Kidney (tissue), 14 donors: Measurements from ENCODE around the gene COL4A6. TPM values are rescaled to one million over a fixed set of nuclear protein-coding genes. Genes with fewer than 3 reads are reported as not detected.

Source experiments
- DNase-seq, 5 donors: peaks; one replicate each; pipeline ENCODE4 v3.0.0-alpha.2; 2013 to 2020
- FAIRE-seq: peaks from 2 replicates; lab custom pipeline; 2012; peaks lifted over from hg19 to GRCh38; lab: Jason Lieb, UNC
- H3K27ac ChIP-seq, 2 donors: one replicate each; pipeline ENCODE4 v1.7.0; 2013; ENCODE audit warnings: low read depth in 2 of 2, low read length in 2 of 2, inconsistent platforms in 1 of 2
- H3K27me3 ChIP-seq: one replicate; pipeline ENCODE4 v1.7.1; 2013; ENCODE audit warnings: low read length, inconsistent platforms; ENCODE audit not compliant: control insufficient read depth, insufficient read depth
- H3K36me3 ChIP-seq, 3 donors: one replicate each; pipeline versions ENCODE4 v1.7.0 to v1.7.1; 2013; ENCODE audit warnings: low read length in 3 of 3, control low read depth in 1 of 3, inconsistent platforms in 1 of 3; ENCODE audit not compliant: insufficient read depth in 3 of 3, control insufficient read depth in 2 of 3
- H3K4me1 ChIP-seq, 3 donors: one replicate each; pipeline versions ENCODE4 v1.7.0 to v1.7.1; 2013; ENCODE audit warnings: low read length in 3 of 3, inconsistent platforms in 1 of 3, low read depth in 1 of 3; ENCODE audit not compliant: control insufficient read depth in 2 of 3, insufficient read depth in 2 of 3
- H3K4me3 ChIP-seq, 3 donors: one replicate each; pipeline versions ENCODE4 v1.7.0 to v1.8.1; 2013; ENCODE audit warnings: low read length in 3 of 3, control low read depth in 1 of 3, inconsistent platforms in 1 of 3
- H3K9ac ChIP-seq, 3 donors: one replicate each; pipeline versions ENCODE4 v1.7.0 to v1.7.1; 2013; ENCODE audit warnings: low read length in 3 of 3, control low read depth in 1 of 3, inconsistent platforms in 1 of 3
- H3K9me3 ChIP-seq, 3 donors: one replicate each; pipeline versions ENCODE4 v1.7.0 to v1.7.1; 2013; ENCODE audit warnings: low read length in 3 of 3, control low read depth in 1 of 3, inconsistent platforms in 1 of 3; ENCODE audit not compliant: control insufficient read depth in 2 of 3, insufficient read depth in 1 of 3
- intact Hi-C: fragments of 100-400 bp; cut with DNase I; formaldehyde crosslinking; loops from one replicate; pipeline ENCODE4 v1.11.1; 2022
- polyA plus RNA-seq: library from polyadenylated mRNA; stranded (reverse); fragments of 350-450 nt; fragmentation: Illumina TruSeq; extraction: RNeasy Lipid Tissue Mini Kit (QIAGEN cat#74804); gene quantifications from one replicate; pipeline ENCODE4 v1.2.3, GENCODE V29; 2014; ENCODE audit warnings: low read depth, low replicate concordance; ENCODE audit not compliant: insufficient read depth
- total RNA-seq: library from RNA; stranded (reverse); fragmentation: NEBNext Ultra II Directional; extraction: Animal tissue kit (Norgen Biotek cat#: 25700); gene quantifications from one replicate; pipeline ENCODE4 v1.2.1, GENCODE V29; 2021
- TF ChIP-seq, protein P1 (sequence below): IDR thresholded peaks from 3 replicates; pipeline ENCODE4 v1.5.1; 2012; ENCODE audit warnings: mild to moderate bottlenecking, moderate library complexity, borderline replicate concordance; ENCODE audit not compliant: insufficient read depth; ENCODE audit errors: extremely low read depth
- donor health status: control.
- donor health status: control.
- donor health status: control.
- donor health status: control.
- donor health status: control.
- donor health status: DM: yes; HTN: yes; CAD: no.
- donor health status: Normal renal cell carcinoma (clear cell type).

Gene COL4A6
- total and polyA plus RNA-seq, 2 donors from 2014 or later: 3.3 to 4.1 TPM

DNA sequence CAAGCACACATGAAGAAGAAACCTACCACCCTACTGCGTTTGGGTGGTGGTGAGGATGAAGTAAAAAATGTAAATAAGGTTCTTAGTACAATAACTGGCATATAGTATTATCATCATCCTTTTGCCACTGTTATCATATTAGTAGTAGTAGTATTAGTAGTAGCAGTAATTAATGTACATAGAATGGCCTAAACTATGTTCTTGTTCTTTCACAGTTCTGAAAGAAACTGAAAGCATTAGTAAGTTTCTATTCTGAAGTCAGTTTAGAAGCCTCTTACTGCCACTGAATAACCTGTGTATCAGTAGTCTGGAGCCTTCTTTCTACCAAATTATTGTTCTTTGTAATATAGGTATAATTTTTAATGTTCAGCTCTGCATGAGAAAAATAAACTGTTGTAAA is 21.0 kb downstream of the COL4A6 start:
- H3K9ac ChIP-seq: no peak overlapping the region
- no peak overlapping the region for H3K27ac ChIP-seq
- FAIRE-seq (no peak), DNase-seq (no peak)
- H3K9me3 ChIP-seq: no peaks in the 10 kb centered on the region
- intact Hi-C loops: no loop called here
- no peak overlapping the region for H3K4me3 ChIP-seq
- peaks cover 4% of the 10 kb centered on the region for H3K27me3 ChIP-seq
- TF ChIP-seq, protein P1, sequence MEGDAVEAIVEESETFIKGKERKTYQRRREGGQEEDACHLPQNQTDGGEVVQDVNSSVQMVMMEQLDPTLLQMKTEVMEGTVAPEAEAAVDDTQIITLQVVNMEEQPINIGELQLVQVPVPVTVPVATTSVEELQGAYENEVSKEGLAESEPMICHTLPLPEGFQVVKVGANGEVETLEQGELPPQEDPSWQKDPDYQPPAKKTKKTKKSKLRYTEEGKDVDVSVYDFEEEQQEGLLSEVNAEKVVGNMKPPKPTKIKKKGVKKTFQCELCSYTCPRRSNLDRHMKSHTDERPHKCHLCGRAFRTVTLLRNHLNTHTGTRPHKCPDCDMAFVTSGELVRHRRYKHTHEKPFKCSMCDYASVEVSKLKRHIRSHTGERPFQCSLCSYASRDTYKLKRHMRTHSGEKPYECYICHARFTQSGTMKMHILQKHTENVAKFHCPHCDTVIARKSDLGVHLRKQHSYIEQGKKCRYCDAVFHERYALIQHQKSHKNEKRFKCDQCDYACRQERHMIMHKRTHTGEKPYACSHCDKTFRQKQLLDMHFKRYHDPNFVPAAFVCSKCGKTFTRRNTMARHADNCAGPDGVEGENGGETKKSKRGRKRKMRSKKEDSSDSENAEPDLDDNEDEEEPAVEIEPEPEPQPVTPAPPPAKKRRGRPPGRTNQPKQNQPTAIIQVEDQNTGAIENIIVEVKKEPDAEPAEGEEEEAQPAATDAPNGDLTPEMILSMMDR: no peak
- H3K4me1 ChIP-seq: no peaks in the 10 kb centered on the region
- no peaks in the 10 kb centered on the region for H3K36me3 ChIP-seq

DNA sequence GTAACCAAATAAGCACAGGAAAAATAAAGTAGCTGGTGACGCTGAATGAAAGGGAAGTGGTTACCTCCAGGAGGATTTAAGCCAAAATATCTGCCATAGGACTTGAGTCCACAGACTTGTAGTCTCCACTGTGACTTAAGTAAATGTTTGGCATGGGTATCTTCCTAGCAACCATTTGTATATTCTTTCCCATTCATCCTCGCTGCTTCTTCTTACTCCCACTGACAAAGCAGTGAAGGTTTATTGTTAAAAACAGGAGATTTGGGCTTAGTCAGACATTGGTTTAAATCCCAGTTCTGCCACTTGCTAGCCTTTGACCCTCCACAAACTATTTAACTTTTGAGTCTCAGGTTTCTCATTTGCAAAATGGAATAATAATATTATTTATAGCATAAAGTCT is 22.3 kb downstream of the COL4A6 start:
- Histone ChIP-seq H3K4me1 (no peaks in the 10 kb centered on the region), H3K9ac (no peak overlapping the region), H3K27ac (no peak overlapping the region), H3K4me3 (no peak overlapping the region), H3K36me3 (no peaks in the 10 kb centered on the region), H3K27me3 (peaks cover 4% of the 10 kb centered on the region), H3K9me3 (no peaks in the 10 kb centered on the region)
- intact Hi-C loops: no loop called here
- TF ChIP-seq, protein P1: no peak
- DNase-seq (no peak), FAIRE-seq (no peak)

DNA sequence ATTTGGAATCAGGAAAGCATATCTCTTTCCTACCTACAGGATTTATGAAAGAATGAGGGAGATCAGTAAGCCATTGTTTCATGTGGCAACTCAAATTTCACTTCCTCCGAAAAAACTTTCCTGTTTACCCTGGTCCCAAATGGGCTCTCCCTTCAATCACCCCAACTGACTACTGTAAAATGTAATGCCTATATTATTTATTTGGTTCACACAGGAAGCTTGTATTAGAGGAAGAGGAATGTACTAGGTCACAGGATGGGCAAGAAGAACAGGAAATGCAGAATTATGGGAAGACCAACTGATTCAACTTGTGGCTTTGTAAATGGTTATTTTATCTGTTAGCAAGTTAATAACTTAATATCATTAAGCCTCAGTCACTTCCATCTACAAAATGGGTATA is 23.1 kb downstream of the COL4A6 start:
- H3K36me3 ChIP-seq: no peaks in the 10 kb centered on the region
- H3K9ac ChIP-seq: no peak overlapping the region
- TF ChIP-seq, protein P1: no peak
- no peak overlapping the region for H3K27ac ChIP-seq
- H3K27me3 ChIP-seq: peaks cover 4% of the 10 kb centered on the region
- no peaks in the 10 kb centered on the region for H3K4me1 ChIP-seq
- intact Hi-C loops: no loop called here
- DNase-seq: no peak
- FAIRE-seq: no peak
- H3K9me3 ChIP-seq: no peaks in the 10 kb centered on the region
- no peak overlapping the region for H3K4me3 ChIP-seq

DNA sequence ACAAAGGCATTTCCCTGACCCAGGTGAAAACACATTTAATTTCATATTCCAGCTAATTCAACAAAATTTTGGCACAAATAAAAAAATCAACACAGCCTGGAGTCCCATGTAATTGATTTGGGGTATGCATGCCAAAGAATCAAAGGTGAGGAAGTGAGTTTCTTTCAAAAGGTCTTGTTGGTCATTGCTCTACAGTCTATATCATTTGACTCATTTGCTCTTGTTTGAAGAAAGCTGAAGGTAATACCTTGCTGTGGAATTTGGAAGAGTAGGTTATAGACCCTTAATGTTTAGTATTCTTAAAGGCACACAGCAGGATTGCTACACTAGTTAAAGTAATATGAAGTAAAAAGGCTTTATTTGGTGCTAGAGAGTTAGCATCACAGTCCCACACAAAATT is 25.4 kb downstream of the COL4A6 start:
- no peak for FAIRE-seq
- H3K27ac ChIP-seq: no peak overlapping the region
- peaks cover 4% of the 10 kb centered on the region for H3K27me3 ChIP-seq
- no peak overlapping the region for H3K9ac ChIP-seq
- H3K4me3 ChIP-seq: no peak overlapping the region
- no peaks in the 10 kb centered on the region for H3K36me3 ChIP-seq
- intact Hi-C loops: no loop called here
- no peaks in the 10 kb centered on the region for H3K9me3 ChIP-seq
- no peak for DNase-seq
- TF ChIP-seq, protein P1: no peak
- H3K4me1 ChIP-seq: no peaks in the 10 kb centered on the region
